Measurements from ENCODE around the gene SMARCB1. TPM values are rescaled to one million over a fixed set of nuclear protein-coding genes. Genes with fewer than 3 reads are reported as not detected.
A peak's percentile ranks its signal among the peaks of the same experiment; 100 is the strongest.

SMARCB1 gene
- total and polyA plus RNA-seq, 2 experiments from 2014 or later = 147 to 175 TPM

DNA sequence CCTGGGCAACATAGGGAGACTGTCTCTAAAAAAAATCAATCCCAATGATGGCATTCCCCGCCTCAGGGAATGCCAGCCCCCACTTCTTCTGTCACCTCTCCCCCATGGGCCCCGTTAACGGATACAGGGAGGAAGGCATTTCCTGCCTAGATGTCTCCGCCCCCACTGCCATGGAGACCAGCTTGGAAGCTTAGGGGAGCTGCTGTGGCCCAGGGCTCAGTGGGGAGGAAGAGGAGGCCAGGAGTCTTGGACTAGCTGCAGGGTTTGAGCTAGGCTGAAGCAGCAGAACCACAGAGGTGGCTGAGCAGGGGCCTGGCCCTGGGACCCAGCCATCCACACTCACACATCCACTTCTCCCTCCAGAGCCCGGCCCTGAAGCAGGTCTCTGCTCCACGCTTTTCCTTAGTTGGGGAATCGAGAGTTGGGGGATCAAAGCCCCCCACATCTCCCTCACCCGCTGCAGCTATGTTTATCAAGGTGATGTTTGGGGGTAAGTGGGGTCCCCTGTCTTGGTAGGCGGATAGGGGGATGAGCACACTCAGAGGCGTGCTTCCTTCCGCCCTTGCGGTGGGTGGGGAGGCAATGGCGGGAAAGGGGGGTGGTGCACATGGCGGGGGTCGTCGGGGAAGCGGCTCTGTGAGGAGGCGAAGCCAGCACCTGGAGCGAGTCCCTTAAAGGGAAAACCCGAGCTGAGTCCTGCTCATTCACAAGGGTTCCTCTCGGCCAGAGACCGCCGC, 23.8 kb upstream of the SMARCB1 start, which contains the start of gene C22orf15:
TSS of gene C22orf15 (plus strand) at position 149 of the 737 bp plus-strand sequence. CDS start at position 466, 317 bp downstream.
- Histone ChIP-seq H3K27ac (no peak within 1 kb of the TSS), H3K4me3 (no peak within 1 kb of the TSS)
- peak in 1 of 2 donors; percentile 66 for DNase-seq (ENCODE audit: low read depth in 1 of 2, low spot score in 1 of 2)

DNA sequence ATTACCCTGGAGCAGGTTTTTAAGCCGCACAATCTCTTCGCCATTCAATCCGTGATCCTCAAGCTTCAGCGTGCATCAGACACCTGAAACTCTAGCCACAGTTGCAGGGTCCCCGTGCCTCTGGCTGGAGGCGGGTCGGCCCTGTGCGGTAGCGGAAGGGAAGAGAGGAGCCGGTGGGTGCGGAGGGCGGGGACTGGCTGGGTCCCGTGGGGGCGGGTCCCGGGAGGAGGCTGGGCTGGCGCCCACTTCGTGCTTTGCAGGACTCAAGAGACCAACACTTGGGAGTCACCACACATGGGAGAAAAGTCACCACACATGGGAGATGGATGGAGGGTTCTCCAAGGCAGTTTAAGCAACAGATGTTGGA, 23.2 kb upstream of the SMARCB1 start:
- peak in 1 of 2 donors; percentile 44 for DNase-seq (ENCODE audit: low read depth in 1 of 2, low spot score in 1 of 2)
- H3K36me3 ChIP-seq = no peaks in the 10 kb centered on the region
- no peaks in the 10 kb centered on the region for H3K27me3 ChIP-seq
- no peak for TF ChIP-seq CTCF (IDR thresholded peaks at IDR 0.05; ENCODE audit: low read depth, low read length)
- H3K27ac ChIP-seq = no peak overlapping the region
- no peaks in the 10 kb centered on the region for H3K9me3 ChIP-seq (ENCODE audit: low read depth)
- H3K4me3 ChIP-seq = no peak overlapping the region
- H3K4me1 ChIP-seq (ENCODE audit: low read depth) = peaks cover 20% of the 10 kb centered on the region

More for the DNA sequence above, 23.8 kb upstream of the SMARCB1 start, which contains the start of gene C22orf15:
- no peaks in the 10 kb centered on the region for H3K36me3 ChIP-seq
- peaks cover 18% of the 10 kb centered on the region for H3K4me1 ChIP-seq (ENCODE audit: low read depth)
- no peaks in the 10 kb centered on the region for H3K27me3 ChIP-seq
- H3K9me3 ChIP-seq (ENCODE audit: low read depth) = no peaks in the 10 kb centered on the region
- no peak for TF ChIP-seq CTCF (IDR thresholded peaks at IDR 0.05; ENCODE audit: low read depth, low read length)

- Histone ChIP-seq H3K4me1 (ENCODE audit: low read depth) (peaks cover 24% of the 10 kb centered on the region), H3K36me3 (no peaks in the 10 kb centered on the region), H3K9me3 (ENCODE audit: low read depth) (no peaks in the 10 kb centered on the region), H3K27ac (no peak overlapping the region), H3K4me3 (no peak overlapping the region), H3K27me3 (no peaks in the 10 kb centered on the region)
- no peak for DNase-seq (ENCODE audit: low read depth in 1 of 2, low spot score in 1 of 2)
- no peak for TF ChIP-seq CTCF (IDR thresholded peaks at IDR 0.05; ENCODE audit: low read depth, low read length)
These were observed 22.8 kb upstream of the SMARCB1 start for GRCh38 chr22:23763954-23764353.

GRCh38 chr22:23764899-23765881, 21.6 kb upstream of the SMARCB1 start:
- peaks cover 25% of the 10 kb centered on the region for H3K4me1 ChIP-seq (ENCODE audit: low read depth)
- no peaks in the 10 kb centered on the region for H3K27me3 ChIP-seq
- H3K4me3 ChIP-seq = no peak overlapping the region
- no peak for TF ChIP-seq CTCF (IDR thresholded peaks at IDR 0.05; ENCODE audit: low read depth, low read length)
- no peak for DNase-seq (ENCODE audit: low read depth in 1 of 2, low spot score in 1 of 2)
- H3K27ac ChIP-seq = no peak overlapping the region
- no peaks in the 10 kb centered on the region for H3K36me3 ChIP-seq
- no peaks in the 10 kb centered on the region for H3K9me3 ChIP-seq (ENCODE audit: low read depth)

GRCh38 chr22:23767303-23767672, 19.5 kb upstream of the SMARCB1 start:
- Histone ChIP-seq H3K4me3 (peak overlapping the region; percentile 71), H3K27ac (peak overlapping the region; percentile 84), H3K4me1 (ENCODE audit: low read depth) (peaks cover 26% of the 10 kb centered on the region), H3K36me3 (no peaks in the 10 kb centered on the region), H3K9me3 (ENCODE audit: low read depth) (no peaks in the 10 kb centered on the region), H3K27me3 (no peaks in the 10 kb centered on the region)
- no peak for DNase-seq (ENCODE audit: low read depth in 1 of 2, low spot score in 1 of 2)
- no peak for TF ChIP-seq CTCF (IDR thresholded peaks at IDR 0.05; ENCODE audit: low read depth, low read length)
